Measurements from ENCODE around the gene NELFCD.

GRCh38 chr20:59025086-59025485, 44.0 kb downstream of the NELFCD start:
- TF ChIP-seq, protein P1, sequence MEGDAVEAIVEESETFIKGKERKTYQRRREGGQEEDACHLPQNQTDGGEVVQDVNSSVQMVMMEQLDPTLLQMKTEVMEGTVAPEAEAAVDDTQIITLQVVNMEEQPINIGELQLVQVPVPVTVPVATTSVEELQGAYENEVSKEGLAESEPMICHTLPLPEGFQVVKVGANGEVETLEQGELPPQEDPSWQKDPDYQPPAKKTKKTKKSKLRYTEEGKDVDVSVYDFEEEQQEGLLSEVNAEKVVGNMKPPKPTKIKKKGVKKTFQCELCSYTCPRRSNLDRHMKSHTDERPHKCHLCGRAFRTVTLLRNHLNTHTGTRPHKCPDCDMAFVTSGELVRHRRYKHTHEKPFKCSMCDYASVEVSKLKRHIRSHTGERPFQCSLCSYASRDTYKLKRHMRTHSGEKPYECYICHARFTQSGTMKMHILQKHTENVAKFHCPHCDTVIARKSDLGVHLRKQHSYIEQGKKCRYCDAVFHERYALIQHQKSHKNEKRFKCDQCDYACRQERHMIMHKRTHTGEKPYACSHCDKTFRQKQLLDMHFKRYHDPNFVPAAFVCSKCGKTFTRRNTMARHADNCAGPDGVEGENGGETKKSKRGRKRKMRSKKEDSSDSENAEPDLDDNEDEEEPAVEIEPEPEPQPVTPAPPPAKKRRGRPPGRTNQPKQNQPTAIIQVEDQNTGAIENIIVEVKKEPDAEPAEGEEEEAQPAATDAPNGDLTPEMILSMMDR (IDR thresholded peaks at IDR 0.05), result no peak
- TF ChIP-seq POLR2A (IDR thresholded peaks at IDR 0.05) (no peak), POLR2AphosphoS5 (IDR thresholded peaks at IDR 0.05; ENCODE audit: insufficient read depth in 1 of 2, low read depth in 1 of 2) (no peak)
